Thoracic aorta (tissue), 2 donors: Measurements from ENCODE around the gene PLCB1. TPM values are rescaled to one million over a fixed set of nuclear protein-coding genes. Genes with fewer than 3 reads are reported as not detected.

Source experiments
- ATAC-seq: fragments of 150-250 bp; one replicate; pipeline ENCODE4 v1.8.0; 2017; ENCODE audit warnings: low read depth; ENCODE audit not compliant: insufficient number of reproducible peaks, low FRiP score
- DNase-seq: peaks from one replicate; pipeline ENCODE4 v3.0.0-alpha.2; 2020; ENCODE audit warnings: low spot score
- H3K27ac ChIP-seq, 2 donors: fragments of 200-600 bp; sonication (generic); 1 replicate in 1 of 2; 2 replicates in 1 of 2; pipeline ENCODE4 v1.5.1; 2016; ENCODE audit warnings: mild to moderate bottlenecking in 2 of 2, moderate library complexity in 2 of 2
- H3K27me3 ChIP-seq: fragments of 200-600 bp; sonication (generic); replicated peaks from 2 replicates; pipeline ENCODE4 v1.6.0; 2016; ENCODE audit warnings: mild to moderate bottlenecking; ENCODE audit not compliant: insufficient read depth
- H3K36me3 ChIP-seq: fragments of 200-600 bp; sonication (generic); one replicate; pipeline ENCODE4 v1.5.1; 2016
- H3K4me1 ChIP-seq, 2 donors: fragments of 200-600 bp; sonication (generic); 1 replicate in 1 of 2; 2 replicates in 1 of 2; pipeline versions ENCODE4 v1.5.1 to v1.6.0; 2016; ENCODE audit warnings: low read depth in 2 of 2, mild to moderate bottlenecking in 1 of 2; ENCODE audit not compliant: control insufficient read depth in 1 of 2
- H3K4me3 ChIP-seq: fragments of 200-600 bp; sonication (generic); 2 replicates; pipeline ENCODE4 v1.5.1; 2016; ENCODE audit warnings: mild to moderate bottlenecking
- H3K9me3 ChIP-seq: fragments of 200-600 bp; sonication (generic); 2 replicates; pipeline ENCODE4 v1.5.1; 2016
- CTCF ChIP-seq: fragments of 200-600 bp; sonication (generic); IDR thresholded peaks from one replicate; pipeline ENCODE4 v1.5.1; 2019; ENCODE audit warnings: antibody characterized with exemption
- total RNA-seq, 2 donors: library from RNA; depleted of rRNA; stranded (reverse); fragments of >200 nt; gene quantifications; one replicate each; pipeline versions ENCODE4 v1.1.0 to v1.2.3, GENCODE V29; 2016

PLCB1 gene
- total RNA-seq, 2 donors from 2014 or later: 10.8 to 16.3 TPM

- Histone ChIP-seq H3K4me1 (no peaks in the 10 kb centered on the region), H3K27me3 (no peaks in the 10 kb centered on the region), H3K27ac (no peak overlapping the region), H3K9me3 (no peaks in the 10 kb centered on the region), H3K4me3 (no peak overlapping the region), H3K36me3 (no peaks in the 10 kb centered on the region)
- ATAC-seq (no peak), DNase-seq (no peak)
- no peak for TF ChIP-seq CTCF
These were observed 124.0 kb downstream of the PLCB1 start for GRCh38 chr20:8255945-8256632.

- Histone ChIP-seq H3K27ac (no peak overlapping the region), H3K9me3 (no peaks in the 10 kb centered on the region), H3K4me1 (no peaks in the 10 kb centered on the region), H3K4me3 (no peak overlapping the region), H3K36me3 (no peaks in the 10 kb centered on the region), H3K27me3 (no peaks in the 10 kb centered on the region)
- TF ChIP-seq CTCF: no peak
- no peak for DNase-seq
- no peak for ATAC-seq
These were observed 128.8 kb downstream of the PLCB1 start for GRCh38 chr20:8260837-8261251.

DNA sequence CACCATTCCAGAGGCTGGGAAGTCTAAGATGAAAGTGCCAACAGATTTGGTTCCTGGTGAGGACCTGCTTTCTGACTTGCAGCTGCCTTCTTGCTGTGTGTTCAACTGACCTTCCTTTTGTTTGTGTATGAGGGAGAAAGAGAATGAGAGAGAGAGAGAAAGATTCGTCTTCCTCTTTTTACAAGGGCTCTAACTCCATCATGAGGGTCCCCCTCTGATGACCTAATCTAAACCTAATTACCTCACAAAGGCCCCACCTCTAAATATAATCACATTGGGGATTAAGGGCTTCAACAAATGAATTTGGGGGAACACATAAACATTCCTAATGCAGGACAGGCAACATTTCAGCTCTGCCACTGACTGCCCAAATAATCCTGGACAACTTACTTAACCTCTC is 130.7 kb downstream of the PLCB1 start:
- TF ChIP-seq CTCF: no peak
- Histone ChIP-seq H3K4me3 (no peak overlapping the region), H3K27ac (no peak overlapping the region), H3K36me3 (no peaks in the 10 kb centered on the region), H3K27me3 (no peaks in the 10 kb centered on the region), H3K4me1 (no peaks in the 10 kb centered on the region), H3K9me3 (no peaks in the 10 kb centered on the region)
- no peak for DNase-seq
- no peak for ATAC-seq

GRCh38 chr20:8265588-8265987 is 133.5 kb downstream of the PLCB1 start:
- ATAC-seq (no peak), DNase-seq (no peak)
- Histone ChIP-seq H3K36me3 (no peaks in the 10 kb centered on the region), H3K4me3 (no peak overlapping the region), H3K4me1 (no peaks in the 10 kb centered on the region), H3K27ac (no peak overlapping the region), H3K9me3 (no peaks in the 10 kb centered on the region), H3K27me3 (no peaks in the 10 kb centered on the region)
- no peak for TF ChIP-seq CTCF

- no peaks in the 10 kb centered on the region for H3K36me3 ChIP-seq
- H3K27me3 ChIP-seq: no peaks in the 10 kb centered on the region
- TF ChIP-seq CTCF: no peak
- H3K27ac ChIP-seq: no peak overlapping the region
- H3K4me1 ChIP-seq: no peaks in the 10 kb centered on the region
- ATAC-seq: no peak
- DNase-seq: no peak
- no peaks in the 10 kb centered on the region for H3K9me3 ChIP-seq
- no peak overlapping the region for H3K4me3 ChIP-seq
These were observed 134.9 kb downstream of the PLCB1 start for GRCh38 chr20:8267009-8267408.
